GM20431 (cell line): ENCODE measurements around the gene ARHGEF28.

Source experiments
- in situ Hi-C: fragments of 300-500 bp; cut with MseI, MboI; formaldehyde crosslinking; loops from one replicate; pipeline ENCODE4 v1.15.0; 2020; ENCODE audit warnings: low sequenced_read_pairs; ENCODE audit not compliant: unreplicated experiment

The ARHGEF28 gene

DNA sequence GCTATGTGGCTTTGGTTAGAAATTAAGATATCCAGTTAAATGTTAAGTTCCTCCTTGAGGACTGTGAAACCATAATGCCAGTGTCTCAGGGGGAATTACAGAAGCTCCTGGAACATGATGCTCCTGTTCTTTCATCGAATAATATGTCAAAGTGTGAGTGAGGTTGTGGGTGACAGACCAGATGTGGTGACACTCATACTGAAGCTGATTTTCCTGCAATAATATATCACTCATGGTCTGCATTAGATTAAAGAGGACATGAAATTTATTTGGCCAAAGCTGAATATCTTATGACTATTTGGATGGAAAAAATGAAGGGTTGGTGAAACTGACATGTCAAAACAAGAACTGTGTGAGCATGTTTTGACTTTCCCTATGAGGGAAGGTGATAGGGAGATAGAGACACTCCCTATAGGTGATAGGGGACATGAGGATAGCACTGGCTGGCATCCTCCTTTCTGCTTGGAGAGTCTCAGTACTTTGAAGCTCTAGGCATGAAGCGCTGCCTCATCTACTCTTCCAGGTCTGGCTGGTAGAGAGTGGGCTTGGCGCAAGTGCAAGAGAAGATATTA, 173.5 kb downstream of the ARHGEF28 start:
- in situ Hi-C loops, result loop anchor here (10.0 kb wide), 1 partner anchor 215 kb away; no protein-coding TSS in a partner anchor

DNA sequence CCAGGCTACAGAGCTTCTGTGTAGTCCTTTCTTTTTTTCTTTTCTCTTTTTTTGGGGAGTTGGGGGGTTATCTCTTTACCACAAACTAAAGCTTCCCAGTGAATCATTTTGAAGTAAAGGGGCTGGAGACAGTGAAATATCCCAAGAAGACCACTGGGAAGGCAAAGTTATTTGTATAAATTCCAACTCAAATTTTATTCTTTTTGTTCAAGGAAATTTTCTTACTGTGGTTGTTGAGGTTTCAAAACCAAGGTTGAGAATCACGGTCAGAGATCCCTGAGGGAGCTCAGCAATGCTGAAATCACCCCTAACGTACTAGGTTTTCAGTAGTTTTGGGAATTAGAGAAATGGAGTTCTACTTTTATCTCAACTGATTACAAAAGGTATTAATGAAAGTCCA, 175.7 kb downstream of the ARHGEF28 start:
- in situ Hi-C loops, result no loop called here

DNA sequence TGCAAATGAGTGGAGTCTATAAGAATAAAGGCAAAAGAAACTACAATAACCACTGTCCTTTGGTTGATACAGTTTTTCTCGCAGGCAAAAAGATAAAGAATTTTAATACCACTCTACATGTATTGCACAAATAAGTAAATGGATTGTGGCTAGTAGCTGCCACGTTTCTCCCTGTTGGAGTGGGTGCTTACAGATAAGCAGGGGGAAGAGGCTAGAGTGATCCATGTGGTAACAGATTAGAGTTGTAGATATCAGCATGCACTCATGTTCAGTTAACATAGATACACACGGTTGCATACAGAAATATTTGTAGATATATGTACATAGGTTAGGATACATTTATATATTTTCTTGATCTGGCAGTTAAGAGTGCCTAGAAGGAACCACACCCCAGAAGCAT, 179.5 kb downstream of the ARHGEF28 start:
- in situ Hi-C loops, result no loop called here

DNA sequence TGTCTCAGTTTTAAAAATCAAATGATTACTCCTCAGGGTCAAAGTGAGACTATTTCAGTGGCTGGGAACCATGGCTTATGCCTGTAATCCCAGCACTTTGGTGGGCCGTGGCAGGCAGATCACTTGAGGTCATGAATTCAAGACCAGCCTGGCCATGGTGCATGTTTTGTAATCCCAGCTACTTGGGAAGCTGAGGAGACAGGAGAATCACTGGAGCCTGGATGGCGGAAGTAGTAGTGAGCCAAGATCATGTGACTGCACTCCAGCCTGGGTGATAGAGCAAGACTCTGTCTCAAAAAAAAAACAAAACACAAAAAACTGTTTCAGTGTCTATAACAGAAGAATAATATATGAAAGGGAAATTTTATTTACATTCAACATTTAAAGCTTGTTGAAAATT, 182.9 kb downstream of the ARHGEF28 start:
- in situ Hi-C loops, result no loop called here

DNA sequence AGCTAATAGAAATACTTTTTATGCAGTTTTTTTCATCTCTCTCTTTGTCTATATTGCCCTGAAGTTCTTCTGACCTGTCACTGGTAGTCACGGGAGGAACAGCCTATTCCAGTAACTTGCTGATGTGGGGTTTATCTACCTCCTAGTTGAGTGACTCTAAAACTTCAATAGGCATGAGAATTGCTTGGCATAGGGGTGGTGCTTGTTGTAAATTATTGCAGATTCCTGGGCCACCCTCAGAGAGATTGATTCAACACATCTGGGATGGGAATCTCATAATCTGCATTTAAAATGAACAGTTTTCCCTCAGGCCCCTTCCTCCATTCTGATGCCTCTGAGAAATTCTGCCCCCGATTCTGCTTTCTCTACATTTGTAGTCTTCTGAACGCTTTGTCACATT, 184.4 kb downstream of the ARHGEF28 start:
- in situ Hi-C loops, result no loop called here

DNA sequence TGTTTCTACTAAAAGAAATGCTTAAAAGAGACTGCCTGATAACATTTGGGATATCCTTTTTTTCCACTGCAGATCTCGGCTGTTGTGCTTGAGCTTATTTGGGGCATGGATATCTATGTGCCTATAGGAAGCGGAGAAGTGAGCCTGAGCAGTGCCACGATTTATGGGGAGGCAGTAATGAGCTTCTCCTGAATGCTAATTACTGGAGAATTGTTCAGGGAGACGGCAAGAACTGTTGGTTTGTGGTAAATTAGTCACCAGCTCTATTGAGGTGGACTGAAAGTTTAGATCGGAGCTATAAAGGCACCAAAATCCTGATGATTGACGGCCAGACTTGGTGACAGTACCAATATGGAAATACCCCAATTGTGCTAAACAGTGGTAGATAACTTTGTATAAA, 186.5 kb downstream of the ARHGEF28 start:
- in situ Hi-C loops, result no loop called here

DNA sequence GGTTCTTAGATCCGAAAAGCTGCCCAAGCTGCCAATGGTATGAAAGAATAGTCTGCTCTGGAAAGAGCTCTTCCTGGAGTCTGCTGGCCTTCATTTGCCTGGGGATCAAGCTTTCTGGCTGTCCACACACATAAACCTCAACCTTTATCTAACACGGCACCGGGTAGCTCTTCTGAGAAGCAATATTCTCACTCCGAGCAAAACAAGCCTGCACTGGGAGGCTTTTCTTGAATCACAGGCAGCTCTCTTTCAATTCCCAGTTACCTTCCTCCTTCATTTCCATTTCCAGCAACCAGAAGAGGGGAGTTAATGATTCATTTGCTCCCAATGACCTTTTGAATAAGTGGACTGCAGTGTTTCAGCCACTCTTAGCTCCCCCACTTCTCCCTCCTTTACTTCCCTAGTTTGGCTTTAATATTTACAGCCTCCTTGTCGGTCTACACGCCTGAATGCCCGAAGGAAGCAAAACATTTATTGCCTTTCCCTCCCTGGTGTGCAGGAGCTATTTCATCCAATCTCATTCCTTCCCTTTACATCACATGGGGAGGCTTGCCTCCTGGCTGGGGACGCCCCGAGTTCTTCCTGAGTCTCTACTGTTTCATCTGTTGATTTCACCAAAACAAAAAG, 187.1 kb downstream of the ARHGEF28 start:
- in situ Hi-C loops, result no loop called here

DNA sequence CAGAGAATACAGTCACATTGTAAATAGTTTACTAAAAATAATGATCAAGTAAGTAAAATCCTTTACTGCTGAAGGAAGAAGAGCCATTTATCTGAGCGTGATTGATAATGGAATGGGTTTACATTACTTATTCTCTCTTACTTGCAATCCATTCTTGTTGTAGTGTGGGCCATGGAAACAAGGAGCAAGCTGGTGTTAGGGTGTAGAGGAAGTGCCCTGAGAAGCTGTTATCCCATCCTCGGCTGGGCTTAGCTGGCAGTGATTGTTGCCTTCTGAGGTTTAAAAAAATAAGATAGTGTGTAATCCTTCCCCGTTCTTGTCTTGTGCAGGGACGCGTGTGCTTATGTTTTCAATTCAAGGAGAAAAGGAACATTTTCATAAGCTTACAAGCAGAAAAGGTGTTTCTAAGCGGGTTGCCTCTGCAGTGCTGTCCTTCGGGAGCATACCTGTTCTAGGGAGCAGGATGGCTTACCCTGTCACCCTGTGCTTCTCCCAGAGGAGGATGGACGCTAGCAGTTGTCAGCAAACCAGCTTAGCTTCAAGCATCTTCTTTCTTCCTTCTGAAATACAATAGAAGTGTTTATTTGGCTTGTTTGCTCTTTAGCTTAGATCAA, 188.3 kb downstream of the ARHGEF28 start:
- in situ Hi-C loops, result no loop called here

DNA sequence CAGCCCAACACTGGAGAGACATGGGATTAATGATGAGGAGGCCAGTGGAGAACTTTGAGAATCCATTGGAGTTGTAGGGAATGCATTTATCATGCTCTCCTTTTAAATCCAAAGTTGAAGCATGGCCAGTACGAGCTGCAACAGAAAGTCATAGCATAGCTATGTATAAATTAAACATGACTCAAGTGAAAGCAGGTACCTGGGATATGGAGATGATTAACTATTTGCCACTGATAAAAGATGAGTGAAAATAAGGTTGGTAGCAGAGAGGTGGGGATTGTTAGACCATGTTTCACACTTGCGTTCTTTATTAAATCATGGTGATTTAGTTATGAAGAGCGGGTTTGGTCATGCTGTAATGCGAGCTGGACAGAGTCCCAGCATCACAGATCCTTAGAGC, 189.6 kb downstream of the ARHGEF28 start:
- in situ Hi-C loops, result no loop called here

DNA sequence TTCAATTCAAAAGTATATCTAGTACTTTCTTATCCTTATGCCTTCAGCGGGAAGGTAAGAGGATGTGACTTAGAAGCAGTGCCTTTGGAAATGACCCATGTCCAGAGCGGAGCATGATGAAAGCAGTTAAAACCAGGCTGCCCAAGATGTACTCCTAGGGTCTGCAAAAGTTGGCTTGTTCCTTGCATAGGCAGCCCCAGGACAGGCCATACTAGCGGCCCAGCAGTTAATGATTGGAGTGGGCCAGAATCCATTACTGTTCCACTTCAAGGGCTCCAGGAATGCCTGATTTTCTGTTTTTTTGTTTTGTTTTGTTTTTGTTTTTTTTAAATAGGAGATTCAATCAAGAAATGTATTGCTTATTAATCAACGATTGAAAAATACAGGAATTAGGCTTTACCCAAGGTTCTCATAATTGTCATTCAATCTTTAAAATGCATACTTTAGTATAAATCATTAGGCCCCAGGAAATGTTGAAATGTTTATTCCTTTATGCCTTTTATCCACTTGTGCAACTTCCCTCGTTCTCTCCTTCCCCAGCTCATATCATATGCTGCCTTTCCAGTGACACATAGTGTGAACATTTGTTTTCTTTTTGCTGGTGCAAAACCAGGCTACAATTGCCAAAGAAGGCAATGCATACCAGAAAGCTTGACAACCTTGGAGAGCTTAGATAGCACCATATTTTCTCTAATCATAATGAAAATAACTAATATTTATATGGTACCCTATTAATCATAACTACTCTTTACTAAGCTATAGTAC, 190.8 kb downstream of the ARHGEF28 start:
- in situ Hi-C loops, result no loop called here

DNA sequence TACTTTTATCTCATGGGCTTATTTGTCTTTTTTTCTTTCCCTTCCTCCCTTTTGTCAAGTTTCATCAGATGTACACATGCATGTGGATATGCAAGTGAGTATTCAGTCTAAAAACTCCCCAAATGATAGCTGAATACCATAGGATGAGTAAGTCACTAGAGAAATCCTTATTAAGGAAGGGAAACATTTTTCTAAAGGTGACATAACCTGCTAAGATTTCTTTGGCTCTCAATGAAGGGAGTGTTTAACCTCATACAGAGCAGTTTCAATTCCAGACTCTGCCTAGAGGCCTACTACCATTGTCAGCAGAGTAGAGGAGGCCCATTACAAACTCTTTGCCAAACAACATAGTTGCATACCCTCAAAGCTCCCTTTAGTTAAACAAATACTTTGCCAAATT, 192.4 kb downstream of the ARHGEF28 start:
- in situ Hi-C loops, result no loop called here

DNA sequence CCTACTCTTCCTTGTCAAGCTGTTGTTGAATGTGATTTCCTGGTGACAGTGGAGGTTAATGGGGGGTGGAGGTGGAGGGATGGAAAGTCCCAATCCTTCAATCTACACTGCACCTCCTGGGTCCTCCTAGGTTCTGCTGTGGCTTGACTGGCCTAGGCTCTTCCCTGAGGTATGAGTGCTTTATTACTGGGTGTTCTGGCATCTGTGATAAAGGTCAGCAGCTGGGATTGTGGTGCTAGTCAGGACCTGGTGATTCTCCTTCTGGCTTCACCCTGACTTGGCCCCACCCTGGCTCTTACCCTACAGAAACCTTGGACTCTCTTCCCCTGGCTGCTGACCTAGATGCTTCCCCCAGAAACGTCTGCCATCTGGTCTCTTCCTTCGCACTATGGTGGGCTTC, 194.3 kb downstream of the ARHGEF28 start:
- in situ Hi-C loops, result no loop called here

DNA sequence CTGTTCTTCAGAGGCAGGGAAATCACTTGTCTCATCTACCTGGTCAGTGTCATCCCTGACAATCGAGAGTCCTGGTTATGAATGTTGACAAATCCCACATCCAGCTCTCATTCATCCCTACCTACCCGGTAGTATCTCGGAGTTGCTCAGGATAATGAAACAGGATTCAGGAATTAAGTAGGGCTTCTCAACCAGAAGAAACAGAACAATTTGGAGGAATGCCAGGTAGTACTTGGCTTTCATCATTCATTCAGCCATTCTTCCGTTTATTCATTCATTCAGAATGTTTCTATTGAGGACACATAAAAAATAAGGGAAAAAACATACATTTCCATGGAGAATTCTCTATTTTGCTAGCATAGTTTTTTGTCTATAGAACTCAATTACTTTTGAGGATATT, 195.0 kb downstream of the ARHGEF28 start:
- in situ Hi-C loops, result no loop called here

DNA sequence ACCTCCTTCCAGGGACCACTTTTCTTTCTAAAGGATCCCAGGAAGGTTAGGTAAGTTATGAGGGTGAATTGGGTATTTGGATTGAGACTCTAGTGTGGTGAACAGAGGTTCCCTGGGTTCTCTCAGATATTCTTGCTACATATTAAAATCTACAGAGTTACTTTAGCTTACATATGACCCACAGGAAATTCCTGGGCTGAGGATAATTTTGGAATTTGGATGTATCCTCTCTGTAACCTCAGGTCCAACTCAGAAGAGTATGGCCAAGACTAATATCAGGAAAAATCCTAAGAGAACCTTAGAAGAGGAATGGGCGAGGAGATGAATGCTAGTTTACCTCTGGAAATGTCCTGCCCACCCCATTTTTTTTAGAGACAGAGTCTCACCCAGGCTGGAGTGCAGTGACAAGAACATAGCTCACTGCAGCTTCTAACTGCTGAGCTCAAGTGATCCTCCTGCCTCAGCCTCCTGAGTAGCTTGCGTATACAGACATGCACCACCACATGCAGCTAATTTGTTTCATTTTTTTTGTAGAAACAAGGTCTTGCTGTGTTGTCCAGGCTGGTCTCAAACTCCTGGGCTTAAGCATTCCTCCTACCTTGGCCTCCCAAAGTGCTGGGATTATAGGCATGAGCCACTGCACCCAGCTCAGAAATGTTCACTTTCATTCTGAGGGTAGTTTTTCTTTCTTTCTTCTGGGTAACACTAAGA, 196.4 kb downstream of the ARHGEF28 start:
- in situ Hi-C loops, result no loop called here

DNA sequence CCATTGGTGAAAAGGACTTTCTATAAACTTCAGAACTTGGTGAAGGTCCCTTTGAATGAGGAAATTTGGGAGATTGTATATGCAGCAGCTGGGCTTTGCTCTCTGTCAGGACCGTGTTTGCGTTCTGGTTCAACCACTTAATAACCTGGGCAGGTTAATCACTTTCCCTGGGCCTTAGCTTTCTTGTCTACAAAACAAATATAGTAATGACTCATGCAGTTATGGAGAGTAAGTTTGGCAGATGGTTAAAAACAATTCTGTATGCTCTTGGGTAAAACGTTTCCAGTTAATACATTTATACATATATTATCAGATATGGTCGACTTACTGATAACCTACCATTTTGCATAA, 197.0 kb downstream of the ARHGEF28 start:
- in situ Hi-C loops, result no loop called here

DNA sequence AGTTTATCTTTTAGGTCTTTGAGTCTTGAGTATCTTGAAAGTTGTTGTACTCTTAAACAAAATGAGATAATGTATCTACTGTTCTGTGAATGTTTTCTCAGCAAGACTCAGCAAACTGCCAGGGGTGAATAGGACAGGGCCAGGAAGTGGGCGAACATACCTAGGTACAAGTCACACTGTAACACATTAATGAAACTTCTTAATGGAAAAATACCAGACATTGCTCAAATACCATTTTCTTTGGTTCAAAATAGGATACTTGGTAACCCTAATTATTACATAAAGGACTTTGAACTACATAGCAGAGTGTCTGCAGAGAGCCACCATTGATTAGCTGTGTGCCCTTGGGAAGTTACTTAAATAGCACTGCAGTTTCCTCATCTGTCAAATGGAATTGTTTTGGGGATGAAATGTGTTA, 197.5 kb downstream of the ARHGEF28 start:
- in situ Hi-C loops, result no loop called here

DNA sequence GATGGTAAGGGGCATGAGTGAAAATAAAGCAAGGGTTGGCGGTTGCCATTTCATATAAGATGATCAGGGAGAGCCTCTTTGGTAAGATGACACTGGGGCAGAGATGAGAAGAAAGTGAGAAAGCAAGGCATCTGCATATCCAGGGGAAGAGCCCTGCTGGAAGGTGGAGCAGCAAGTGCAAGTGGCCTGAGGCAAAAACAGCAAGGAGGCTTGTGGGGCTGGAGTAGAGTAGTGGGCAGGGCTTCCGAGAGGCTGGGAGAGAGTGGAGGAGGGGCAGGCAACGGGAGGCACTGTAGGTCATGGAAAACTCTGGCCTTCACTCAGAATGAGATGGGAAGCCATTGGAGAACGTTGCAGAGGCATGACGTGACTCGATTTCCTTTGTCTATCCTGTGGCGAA, 199.2 kb downstream of the ARHGEF28 start:
- in situ Hi-C loops, result no loop called here

DNA sequence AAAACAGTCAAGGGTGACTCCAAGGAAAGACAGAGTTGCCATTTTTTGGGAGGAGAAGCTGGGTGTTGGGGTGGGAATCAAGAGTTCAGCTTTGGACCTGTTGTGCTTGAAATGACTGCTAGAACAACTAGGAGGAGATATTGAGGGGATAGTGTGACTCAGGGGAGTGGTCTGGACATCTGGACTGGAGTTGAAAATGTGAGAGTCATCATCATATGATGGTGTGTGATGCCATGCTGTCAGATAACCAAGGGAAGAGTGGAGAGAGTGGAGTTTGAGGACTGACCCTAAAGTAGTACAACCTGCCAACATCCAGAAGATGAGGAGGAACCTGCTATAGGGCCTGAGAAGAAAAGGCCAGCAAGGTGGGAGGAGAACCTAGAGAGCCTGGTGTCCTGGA, 199.7 kb downstream of the ARHGEF28 start:
- in situ Hi-C loops, result no loop called here

DNA sequence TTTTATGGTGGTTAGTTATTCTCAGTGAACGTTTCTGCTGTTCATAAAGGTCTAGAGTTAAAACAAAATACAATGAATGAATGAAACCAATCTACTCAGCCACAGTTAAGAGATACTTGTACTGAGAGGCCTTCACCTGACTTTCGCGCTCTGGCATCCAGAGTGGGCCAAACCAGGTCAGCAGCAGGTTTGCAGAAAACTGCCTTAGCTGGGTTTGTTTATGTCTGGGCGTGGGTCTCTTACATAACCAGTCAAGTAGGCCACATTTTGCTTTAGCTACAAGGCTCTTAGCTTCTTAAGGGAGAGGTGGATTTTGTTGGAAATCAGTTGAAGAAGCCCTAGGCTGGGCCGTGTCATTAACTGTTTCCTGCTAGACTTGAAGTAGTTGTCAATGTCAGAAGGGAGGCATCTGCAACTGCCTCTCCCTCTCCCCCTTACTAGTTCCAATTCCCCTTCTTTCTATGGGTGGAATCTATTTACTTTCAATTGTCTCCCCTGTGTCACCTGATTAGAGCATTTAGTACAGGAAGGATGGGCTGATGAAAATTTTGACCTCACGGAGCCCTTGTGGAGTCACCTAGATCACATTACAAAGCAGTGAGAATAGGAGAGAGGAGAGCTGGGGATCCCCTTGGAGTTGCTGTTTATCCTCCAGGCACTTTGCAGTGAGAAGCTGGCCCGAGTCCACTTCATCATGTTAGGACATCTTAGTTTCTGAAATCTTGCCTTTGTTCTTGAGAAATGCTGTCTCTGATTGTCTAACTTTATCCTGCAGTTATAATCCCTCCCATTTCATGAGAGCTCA, 200.5 kb downstream of the ARHGEF28 start:
- in situ Hi-C loops, result no loop called here

DNA sequence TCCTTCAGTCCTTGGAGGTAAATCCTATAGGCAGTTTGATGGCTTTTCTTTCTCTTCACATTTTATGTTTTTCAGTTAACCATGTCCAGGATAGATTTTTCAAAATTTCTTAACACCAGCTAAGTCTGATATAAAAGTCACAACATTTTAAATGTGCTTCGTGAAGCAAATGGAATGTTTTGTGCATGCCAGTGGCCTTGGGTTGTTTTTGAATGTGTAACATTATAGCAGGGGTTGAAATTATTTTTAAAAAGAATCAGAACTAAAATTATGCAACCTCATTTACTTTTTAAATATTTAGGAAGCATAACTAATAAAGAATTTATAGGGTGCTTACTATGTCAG, 201.1 kb downstream of the ARHGEF28 start:
- in situ Hi-C loops, result no loop called here
